ENCODE data around the gene AUP1.

Gene AUP1

DNA sequence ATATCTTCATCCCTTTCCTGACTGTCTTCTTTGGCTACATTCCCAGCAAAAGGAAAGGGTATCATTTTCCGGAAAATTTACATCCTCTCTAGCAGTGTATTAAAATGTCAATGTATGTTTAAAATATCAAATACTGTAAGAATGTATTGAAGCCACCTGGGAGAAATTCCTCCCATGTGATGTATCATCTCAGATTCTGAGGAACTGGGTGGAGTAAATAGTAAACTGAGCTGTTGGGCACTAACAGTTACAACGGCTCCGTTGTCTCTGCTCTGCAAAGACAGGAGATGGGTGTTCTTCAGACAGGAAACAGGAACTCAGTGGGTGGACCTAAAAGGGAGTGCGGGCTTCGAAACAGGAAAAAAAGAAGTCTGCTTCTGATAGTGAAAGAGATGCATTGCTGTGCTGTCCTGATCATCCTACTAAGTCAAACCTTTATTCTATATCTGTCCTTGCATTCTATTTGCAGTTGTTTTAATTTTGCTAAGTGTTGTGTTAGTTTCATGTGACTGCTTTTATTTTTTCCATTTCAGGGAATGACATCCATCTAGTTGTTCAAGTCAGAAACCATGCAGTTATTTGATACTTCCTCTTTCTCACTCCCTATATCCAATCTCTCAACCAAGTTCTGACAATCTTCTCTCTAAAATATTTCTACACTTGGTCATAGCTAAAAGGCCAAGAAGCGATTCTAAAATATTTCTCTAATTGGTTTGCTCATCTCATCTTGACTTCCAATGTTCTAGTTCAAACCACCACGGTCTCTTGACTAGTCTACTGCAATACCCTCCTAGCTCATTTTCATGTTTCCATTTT is 44.4 kb upstream of the AUP1 start:
- H3K4me3 ChIP-seq (ENCODE audit: low read depth, low read length): peak overlapping the region; percentile 36
- no peak for TF ChIP-seq CTCF (IDR thresholded peaks at IDR 0.05; ENCODE audit: low read depth, low read length)

- no peak for TF ChIP-seq CTCF (IDR thresholded peaks at IDR 0.05; ENCODE audit: low read depth, low read length)
- H3K4me3 ChIP-seq (ENCODE audit: low read depth, low read length): no peak overlapping the region
These were observed 42.8 kb upstream of the AUP1 start for GRCh38 chr2:74572178-74572925.

DNA sequence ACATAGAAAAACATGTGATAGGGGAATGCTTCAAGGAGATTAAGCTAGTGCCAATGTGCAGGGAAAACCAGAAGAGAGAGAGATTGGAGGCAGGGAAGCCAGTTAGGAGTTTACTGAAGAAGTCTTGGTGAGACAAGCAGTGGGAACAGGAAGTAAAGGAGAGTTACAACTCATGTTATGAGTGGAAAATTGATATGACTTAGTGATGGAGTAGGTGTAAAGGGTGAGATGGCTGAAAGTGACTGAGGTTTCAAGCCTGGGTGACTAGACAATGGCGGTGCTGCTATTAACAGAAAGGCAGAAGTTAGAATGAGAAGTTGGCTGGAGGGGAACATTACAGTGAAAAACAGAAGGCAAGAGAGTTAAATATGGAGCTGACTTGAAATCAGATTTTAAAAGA is 41.6 kb upstream of the AUP1 start:
- no peak for TF ChIP-seq CTCF (IDR thresholded peaks at IDR 0.05; ENCODE audit: low read depth, low read length)

DNA sequence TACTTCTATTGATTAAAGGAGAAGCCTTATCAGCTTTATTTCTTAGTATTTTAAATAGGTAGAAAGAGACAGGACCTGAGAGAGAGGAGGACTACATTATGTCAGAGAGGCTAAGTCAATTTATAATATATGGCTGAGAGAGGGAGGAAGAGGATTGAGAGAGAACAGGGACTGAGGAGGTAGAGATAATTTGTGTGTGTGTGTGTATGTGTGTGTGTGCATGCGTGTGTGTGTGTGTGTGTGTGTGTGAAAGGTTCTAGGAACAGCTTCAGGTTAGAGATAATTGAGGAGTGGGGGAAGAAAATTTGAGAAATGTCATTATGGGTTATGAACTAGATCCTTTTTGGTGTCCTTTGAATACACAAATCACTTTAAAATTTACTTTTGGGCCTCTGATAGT is 40.2 kb upstream of the AUP1 start:
- H3K4me3 ChIP-seq (ENCODE audit: low read depth, low read length): no peak overlapping the region
- no peak for TF ChIP-seq CTCF (IDR thresholded peaks at IDR 0.05; ENCODE audit: low read depth, low read length)

More for the DNA sequence above, 41.6 kb upstream of the AUP1 start:
- no peak overlapping the region for H3K4me3 ChIP-seq (ENCODE audit: low read depth, low read length)

GRCh38 chr2:74567881-74568280 is 38.4 kb upstream of the AUP1 start:
- no peak overlapping the region for H3K4me3 ChIP-seq (ENCODE audit: low read depth, low read length)
- TF ChIP-seq CTCF (IDR thresholded peaks at IDR 0.05; ENCODE audit: low read depth, low read length): no peak

- no peak overlapping the region for H3K4me3 ChIP-seq (ENCODE audit: low read depth, low read length)
- TF ChIP-seq CTCF (IDR thresholded peaks at IDR 0.05; ENCODE audit: low read depth, low read length): no peak
These were observed 37.2 kb upstream of the AUP1 start for GRCh38 chr2:74566754-74567085.

GRCh38 chr2:74566076-74566753 is 36.7 kb upstream of the AUP1 start:
- no peak for TF ChIP-seq CTCF (IDR thresholded peaks at IDR 0.05; ENCODE audit: low read depth, low read length)

More at GRCh38 chr2:74566076-74566753, 36.7 kb upstream of the AUP1 start:
- no peak overlapping the region for H3K4me3 ChIP-seq (ENCODE audit: low read depth, low read length)
